ENCODE data around the gene TBC1D10A.
A peak's percentile ranks its signal among the peaks of the same experiment; 100 is the strongest.

The TBC1D10A gene

DNA sequence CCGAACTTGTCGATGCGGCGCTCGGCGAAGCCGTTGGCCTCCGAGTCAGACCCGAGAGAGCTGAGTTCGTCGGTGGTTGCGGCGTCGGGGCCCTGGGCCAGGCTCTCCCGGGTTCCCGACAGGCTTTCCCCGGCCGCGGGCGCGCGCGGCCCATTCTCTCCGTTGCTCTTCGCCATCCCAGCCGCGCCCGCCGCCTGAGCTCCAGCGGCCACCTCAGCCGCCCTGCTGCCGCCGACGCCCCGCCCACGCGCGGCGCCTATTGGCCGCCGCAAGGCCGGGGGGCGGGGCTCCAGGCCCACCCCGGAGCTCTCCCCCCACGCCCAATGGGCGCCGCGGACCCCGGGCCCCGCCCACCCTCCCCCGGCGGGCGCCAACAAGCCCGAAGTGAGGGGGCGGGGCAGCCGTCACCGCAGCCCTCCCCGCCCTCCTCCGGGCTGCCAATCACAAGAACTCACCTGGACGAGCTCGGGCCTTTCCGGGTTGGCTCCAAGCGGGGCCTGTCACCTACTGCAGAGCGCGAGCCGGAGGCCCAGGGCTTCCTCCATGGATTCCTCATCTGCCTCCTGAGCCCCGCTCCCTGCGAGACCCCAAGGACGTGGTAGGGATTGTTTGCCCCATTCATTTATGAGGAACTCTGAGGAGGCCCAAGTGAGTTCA, at the start of gene TBC1D10A:
Gene TBC1D10A (minus strand): TSS at position 236 of the 657 bp plus-strand sequence. CDS start 60 bp downstream, at position 176.
- DNase-seq = peak; percentile 85

DNA sequence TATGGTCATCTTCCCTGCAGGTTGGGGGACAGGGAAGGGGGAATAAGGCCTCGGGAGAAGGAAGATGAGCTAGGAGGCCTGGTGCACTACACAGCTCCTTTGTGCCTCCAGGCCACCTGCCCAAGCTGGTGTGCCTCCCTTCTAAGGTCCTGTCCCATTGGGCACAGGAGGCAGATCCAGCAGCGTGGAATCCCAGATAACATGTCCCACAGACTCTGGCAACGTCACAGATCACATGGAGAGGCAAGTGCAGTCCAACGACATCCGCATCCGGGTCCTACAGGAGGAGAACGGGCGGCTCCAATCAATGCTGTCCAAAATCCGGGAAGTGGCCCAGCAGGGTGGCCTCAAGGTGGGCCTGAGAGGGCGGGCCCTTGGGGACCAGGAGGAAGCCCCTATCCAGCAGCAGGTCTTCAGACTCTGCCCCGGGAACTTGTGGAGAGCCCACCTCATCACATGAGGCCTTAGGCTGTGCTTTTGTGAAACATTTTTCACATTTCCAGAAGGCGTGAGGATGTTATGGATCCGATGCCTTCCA, 48.6 kb upstream of the TBC1D10A start:
- no peak for DNase-seq

DNA sequence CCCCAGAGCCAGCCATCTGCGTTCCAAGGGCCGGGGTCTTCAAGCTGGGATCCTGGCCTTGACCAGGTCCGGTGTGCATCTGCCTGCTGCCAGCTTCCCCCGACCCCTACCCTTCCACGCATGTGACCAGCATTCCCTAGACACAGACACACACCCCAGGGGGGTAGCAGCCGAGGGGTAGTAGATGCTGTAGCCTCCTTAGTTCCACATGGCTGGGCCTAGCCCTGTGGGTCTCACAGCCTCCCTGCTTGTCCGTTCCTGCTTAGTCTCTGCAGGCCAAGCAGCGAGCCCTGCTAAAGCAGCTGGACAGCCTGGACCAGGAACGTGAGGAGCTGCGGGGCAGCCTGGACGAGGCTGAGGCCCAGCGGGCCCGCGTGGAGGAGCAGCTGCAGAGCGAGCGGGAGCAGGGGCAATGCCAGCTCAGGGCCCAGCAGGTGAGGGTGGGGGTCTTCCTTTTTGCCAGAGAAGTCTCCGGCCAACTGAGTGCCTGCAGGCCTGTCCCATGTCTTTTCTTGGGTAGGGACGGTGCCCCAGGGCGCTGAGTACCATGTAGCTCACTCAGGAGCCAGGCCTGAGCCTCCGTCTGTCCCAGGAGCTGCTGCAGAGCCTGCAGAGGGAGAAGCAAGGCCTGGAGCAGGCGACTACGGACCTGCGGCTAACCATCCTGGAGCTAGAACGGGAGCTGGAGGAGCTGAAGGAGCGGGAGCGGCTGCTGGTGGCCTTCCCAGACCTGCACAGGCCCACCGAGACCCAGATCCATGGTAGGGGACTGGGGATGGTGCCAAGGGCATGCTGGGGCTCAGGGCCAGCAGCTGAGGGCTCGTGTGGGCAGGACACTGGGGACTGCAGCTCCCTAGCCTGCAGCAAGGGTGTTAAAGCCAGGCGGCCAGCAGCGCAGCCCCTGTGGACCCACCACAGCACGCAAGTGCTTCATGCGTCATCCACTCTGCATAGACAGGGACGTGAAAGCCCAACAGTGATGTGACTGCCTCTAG, 46.9 kb upstream of the TBC1D10A start:
- DNase-seq = no peak

DNA sequence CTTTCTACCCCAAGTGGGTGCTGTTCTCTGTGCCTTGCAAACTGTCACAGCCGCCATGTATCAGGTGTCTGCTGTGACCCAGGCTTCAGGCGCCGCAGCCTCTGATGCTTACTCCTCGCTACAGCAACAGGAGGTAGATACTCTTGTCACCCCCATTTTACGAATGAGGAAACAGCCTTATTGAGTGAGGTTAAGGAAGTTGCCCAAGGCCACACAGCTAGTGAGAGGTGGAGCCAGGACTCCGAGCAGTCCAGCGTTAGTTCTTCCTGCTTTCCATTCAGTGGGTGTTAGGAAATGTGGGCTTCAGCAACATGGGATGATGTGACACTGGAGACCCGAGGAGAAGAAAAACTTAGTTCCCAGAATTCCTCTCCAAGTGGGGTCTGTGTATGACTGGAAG, 46.2 kb upstream of the TBC1D10A start:
- DNase-seq = no peak

- peak; percentile 27 for DNase-seq
These were observed 45.2 kb upstream of the TBC1D10A start for GRCh38 chr22:30371981-30372380.

GRCh38 chr22:30371321-30371720, 44.6 kb upstream of the TBC1D10A start:
- no peak for DNase-seq

GRCh38 chr22:30370641-30371230, 44.0 kb upstream of the TBC1D10A start:
- DNase-seq = no peak

DNA sequence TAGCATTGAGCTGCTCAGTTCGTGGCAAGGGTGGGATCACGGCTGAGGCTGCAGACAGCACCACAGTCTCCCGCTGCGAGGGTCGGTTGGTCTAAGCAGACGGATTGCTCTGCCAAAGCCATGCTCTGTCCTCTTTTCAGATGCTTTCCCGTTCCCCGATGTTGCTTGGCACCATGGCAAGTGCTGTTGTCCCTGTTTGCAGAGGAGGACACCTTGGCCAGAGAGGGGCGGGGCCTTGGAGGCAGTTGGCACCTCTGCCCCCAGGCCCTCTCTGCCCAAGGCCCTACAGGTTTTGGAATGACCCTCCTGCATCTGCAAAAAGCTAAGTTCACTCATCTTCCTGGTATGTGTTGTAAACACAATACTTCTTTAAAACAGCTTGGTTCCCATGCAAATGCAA, 41.7 kb upstream of the TBC1D10A start:
- no peak for DNase-seq

DNA sequence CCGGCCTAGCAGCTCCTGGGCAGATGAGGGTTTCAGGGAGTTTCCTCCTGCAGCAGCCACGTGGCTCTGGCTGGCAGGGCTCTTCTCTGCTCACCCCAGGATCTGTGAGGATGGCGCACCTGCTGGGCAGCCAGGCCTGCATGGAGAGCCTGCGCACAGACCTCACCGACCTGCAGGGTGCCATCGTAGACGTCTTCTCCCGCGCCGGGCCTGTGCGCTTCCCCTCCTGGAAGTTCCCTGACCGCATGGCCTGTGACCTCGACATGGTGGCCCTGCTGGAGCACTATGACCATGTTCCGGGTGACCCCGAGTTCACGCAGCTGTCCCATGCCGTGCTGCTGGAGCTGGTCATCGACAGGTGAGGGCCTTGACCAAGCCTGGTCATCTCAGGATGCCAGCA, 39.1 kb upstream of the TBC1D10A start:
- no peak for DNase-seq

DNA sequence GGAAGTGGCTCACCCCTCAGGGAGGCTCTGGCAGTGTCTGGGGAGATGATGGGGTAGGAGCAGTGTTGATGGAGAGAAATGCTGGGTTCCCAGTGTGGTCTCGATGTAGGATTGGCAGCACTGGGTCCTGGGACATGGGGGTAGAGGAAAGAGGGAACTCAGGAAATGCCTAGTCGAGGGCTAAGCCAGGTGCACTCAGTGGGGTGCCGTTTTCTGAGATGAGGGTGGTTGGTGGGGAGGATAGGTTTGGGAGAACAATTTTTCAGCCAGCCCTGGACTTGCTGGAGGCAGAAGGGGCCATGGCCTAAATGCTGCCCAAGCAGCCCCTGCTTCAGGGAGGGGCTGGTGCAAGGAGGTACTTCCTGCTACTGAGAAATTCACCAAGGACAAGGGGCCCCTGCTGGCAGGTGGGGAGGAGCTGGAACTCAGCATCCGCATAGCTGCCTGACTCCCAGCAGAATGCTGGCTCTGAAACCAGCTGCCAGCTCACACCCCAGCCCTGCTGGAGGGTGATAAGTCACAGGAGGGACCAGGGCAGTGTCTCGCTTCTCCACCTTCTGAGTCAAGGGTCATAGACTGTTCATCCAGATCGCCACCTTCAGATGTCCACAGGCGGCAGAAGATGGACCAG, 36.0 kb upstream of the TBC1D10A start:
- DNase-seq = no peak

DNA sequence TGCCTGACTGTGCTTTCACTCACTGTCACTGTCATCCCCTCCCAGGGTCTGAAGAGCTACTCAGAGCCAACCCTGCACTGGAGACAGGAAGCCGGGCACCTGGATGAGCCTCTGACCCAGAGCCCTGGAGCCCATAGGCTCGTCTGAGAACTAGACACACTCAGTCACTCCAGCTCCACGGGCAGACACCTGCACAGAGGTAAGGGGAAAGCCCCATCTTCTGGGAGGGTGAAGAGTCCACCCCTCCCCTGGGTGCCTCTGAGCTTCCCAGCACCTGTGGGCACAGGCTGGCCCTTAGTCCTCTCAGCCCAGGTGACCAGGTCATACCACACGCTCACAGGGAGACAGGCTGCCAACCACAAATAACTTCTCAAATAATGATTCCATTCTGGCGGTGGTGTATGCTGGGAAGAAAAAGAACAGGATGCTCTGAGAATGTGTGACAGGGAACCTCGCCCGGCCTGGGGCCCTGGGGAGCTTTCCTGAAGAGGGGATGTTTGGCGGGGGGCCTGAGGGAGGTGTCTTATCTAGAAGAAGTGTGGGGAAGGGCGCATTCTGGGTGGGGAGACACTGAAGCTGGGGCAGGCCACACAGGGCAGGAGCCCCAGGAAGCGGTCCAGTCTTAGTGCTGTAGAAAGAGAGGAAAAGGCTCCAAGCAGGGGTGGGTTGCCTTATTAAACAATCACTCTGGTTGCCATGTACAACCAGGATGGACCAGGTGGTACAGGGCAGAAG, 35.3 kb upstream of the TBC1D10A start:
- no peak for DNase-seq

- no peak for DNase-seq
These were observed 31.8 kb upstream of the TBC1D10A start for GRCh38 chr22:30358541-30358940.

DNA sequence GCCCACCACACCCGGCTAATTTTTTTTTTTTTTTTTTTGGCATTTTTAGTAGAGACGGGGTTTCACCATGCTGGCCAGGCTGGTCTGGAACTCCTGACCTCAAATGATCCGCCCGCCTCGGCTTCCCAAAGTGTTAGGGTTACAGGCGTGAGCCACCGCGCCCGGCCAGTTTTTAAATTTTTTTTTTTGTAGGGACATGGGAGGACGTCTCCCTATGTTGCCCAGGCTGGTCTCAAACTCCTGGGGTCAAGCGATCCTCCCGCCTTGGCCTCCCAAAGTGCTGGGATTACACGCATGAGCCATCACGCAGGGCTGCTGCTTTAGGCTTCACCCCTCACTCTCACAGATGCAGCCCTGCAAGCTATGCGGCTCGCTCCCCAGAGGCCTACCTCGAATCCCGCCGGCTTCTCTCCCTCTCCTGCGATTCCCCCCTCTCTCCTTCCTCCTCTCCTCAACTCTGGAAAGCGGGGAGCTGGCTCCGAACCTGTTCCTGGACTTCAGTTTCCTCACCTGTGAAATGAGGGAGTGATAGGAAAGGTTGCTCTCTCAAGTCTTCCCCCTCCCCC, 31.0 kb upstream of the TBC1D10A start:
- no peak for DNase-seq

DNA sequence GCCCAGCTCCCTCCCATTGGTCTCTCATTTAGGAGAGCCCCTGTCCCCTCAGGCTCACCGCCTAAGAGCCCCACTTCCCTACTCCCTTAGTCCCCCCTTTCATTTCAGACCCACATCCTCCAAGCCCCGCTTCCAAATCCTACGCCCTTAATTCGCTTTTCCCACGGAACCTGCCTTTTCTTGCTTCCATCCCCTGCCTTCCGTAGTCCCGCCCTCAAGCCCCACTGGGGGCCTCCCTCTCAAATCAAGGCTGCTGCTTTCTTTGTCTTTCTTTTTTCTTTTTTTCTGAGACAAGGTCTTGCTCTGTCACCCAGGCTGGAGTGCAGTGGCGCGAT, 30.5 kb upstream of the TBC1D10A start:
- DNase-seq = no peak

- peak; percentile 86 for DNase-seq
These were observed 29.9 kb upstream of the TBC1D10A start, which contains the start of the genes CCDC157 and SF3A1 for GRCh38 chr22:30356449-30357235. CCDC157 (plus strand) TSS chr22:30357007; CDS start chr22:30366001, 8,994 bp downstream. SF3A1 (minus strand) TSS chr22:30356894; CDS start chr22:30356792, 102 bp downstream.

GRCh38 chr22:30354644-30355043, 27.9 kb upstream of the TBC1D10A start:
- no peak for DNase-seq

DNA sequence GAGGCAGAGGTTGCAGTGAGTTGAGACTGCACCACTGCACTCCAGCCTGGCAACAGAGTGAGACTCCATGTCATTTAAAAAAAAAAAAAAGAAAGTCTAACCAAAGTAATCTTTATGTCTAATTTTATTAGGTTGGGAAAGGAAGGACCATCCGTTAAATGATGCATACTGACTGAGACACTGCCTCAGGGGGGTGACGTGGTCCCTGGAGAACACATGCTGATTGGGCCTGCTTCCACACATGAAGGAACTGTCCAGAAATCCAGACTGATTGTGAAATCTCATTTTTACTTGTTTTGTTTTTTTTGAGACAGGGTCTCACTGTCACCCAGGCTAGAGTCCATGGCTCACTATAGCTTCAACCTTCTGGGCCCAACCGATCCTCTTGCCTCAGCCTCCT, 24.5 kb upstream of the TBC1D10A start:
- no peak for DNase-seq

GRCh38 chr22:30348809-30349208, 22.1 kb upstream of the TBC1D10A start:
- no peak for DNase-seq

DNA sequence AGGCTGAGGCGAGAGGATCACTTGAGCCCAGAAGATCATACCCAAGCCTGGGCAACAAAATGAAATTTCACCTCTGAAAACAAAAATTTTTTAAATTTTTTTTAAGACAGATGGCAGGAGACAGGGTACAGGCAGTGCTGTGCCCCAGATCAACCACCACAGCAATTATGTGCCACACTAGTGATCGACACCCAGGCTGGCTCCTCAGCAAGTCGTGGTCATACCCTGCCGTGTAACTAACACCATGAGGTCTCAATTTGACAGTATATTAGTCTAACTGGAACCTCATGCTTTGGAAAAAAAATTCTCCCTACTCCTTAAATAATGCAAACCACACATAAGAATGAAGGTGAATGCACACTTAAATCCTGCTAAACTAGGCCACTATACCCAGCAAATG, 21.7 kb upstream of the TBC1D10A start:
- DNase-seq = no peak

- DNase-seq = no peak
These were observed 20.6 kb upstream of the TBC1D10A start for GRCh38 chr22:30347255-30347892.

Measured in SHP77 treated with DMSO at 0.1 percent for 48 hours (cell line).